K562 treated with DMSO at 1 percent for 24 hours (cell line): ENCODE measurements around the gene TMEM95. TPM values are rescaled to one million over a fixed set of nuclear protein-coding genes. Genes with fewer than 3 reads are reported as not detected.

Experiments
- total RNA-seq: library from RNA; unstranded; fragments of 300-600 nt; gene quantifications from 2 replicates; pipeline ENCODE4 v1.2.3, GENCODE V29; 2022; ENCODE audit warnings: low read depth; ENCODE audit not compliant: insufficient read depth

TMEM95 gene
- total RNA-seq = not detected in 2 replicates

DNA sequence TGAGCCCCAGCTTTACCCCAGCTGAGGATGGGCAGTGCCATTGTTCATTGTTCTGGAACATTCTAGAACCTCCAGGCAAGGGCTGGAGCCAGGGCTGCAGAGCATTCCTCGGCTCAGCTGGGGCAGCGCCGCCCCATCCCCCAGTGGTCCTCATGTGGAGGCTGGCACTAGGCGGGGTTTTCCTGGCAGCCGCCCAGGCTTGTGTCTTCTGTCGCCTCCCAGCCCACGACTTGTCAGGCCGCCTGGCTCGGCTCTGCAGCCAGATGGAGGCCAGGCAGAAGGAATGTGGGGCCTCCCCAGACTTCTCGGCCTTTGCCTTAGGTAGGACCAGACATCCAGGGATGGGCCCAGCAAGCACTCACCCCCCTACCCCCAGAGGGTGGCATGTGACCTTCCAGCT is at the start of gene TMEM95:
Gene TMEM95, plus strand, starts transcription at position 104 of the 400 bp plus-strand sequence. Its CDS starts 49 bp downstream, at position 153.

GRCh38 chr17:7306911-7307685 is 47.9 kb upstream of the TMEM95 start, which contains the start of gene EIF5A:
TSS of gene EIF5A (plus strand) at chr17:7307628. CDS start at chr17:7309636, 2,008 bp downstream.

DNA sequence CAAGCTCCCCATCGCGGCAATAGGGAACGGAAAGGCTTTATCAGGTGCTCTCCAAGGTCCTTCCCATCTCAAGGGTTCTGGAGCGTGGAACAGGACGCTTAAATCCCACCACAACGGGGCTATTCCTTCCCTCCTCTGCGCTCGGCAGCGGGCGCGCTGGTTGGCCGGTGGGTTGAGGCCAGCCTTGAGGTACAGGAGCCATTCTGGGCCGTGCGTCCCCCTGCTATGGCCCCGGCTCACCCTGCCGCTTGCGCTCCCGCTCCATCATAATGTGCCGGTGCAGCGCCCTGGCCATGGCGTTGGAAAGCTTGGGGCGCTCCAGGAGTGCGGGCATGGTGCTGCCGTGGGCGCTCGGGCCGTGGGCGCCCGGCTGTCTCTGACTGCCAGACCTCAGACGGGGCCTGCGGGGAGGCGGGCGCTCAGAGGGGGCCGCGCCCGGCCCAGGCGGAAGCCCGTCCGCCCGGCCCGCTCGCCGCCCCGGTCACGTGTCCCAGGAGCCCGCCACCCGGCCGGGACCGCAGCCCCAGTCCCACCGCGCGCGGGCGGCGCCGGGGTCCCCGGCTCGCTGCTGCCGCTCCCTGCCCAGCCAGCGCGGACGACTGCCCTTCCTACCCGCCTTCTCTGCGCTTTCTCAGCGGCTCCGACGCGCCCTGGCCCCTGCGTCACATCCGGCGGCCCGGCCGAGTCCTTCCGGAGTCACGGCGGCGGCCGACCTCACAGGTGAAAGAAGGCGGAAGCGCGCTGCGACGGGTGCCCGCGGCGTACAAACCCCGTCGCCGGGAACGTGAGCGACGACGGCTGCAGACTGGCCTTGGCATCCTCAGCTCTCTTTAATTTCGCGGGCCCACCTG is 40.0 kb upstream of the TMEM95 start, which contains the start of gene GPS2:
Gene GPS2, minus strand, starts transcription at position 642 of the 851 bp plus-strand sequence. Its CDS starts 308 bp downstream, at position 334.

GRCh38 chr17:7328840-7329373 is 26.0 kb upstream of the TMEM95 start, which contains the start of gene NEURL4:
TSS of gene NEURL4 (minus strand) at chr17:7329335. CDS start at chr17:7329312, 23 bp downstream.

GRCh38 chr17:7336240-7337175 is 18.4 kb upstream of the TMEM95 start, which contains the start of gene ACAP1:
TSS of gene ACAP1 (plus strand) at chr17:7336529. CDS start at chr17:7336735, 206 bp downstream.

DNA sequence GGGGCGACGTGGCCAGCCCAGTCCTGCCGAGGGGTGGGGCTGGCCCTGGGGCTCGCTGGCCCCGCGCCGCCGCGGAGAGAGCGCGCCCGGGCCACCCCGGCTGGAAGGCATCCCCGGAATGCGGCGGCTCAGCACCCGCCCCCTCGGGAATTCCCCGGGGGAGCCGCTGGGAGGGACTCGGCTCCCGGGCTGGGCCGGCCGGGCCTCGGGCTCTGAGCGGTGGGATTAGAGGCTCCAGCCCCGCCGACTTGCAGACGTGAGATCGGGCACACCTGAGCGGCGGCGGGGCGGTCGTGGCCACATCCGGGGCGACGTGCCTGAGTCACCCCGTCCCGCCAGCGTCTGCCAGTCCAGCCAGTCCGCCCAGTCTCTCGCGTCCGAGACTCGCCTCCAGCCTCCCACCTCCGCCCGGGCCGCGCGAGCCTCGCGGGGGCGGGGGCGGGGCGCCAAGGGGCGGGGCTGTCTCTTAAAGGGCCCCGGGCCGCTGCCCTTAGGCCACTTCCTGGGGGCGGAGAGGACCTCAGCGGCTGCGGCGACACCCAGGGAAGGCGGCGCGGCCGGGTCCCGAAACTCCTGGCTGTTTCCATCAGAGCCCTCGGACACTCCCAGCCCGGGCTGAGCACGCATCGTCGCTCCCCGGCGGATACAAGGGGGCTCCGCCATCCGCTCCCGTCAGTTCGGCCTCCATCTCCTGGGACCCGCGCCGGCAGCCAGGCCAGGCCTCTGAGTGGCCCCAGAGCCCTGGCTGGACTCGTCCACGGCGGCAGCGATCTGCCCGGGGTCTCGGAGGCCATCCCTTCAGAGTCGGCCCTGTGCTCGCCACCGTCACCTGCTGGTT is 3.1 kb upstream of the TMEM95 start, which contains the start of gene KCTD11:
Gene KCTD11, plus strand, starts transcription at position 498 of the 838 bp plus-strand sequence.

GRCh38 chr17:7380855-7381683 is 26.1 kb downstream of the TMEM95 start, which contains the start of gene TNK1:
TSS of gene TNK1 (plus strand) at chr17:7381089. CDS start at chr17:7382927, 1,838 bp downstream.

GRCh38 chr17:7394452-7395191 is 39.7 kb downstream of the TMEM95 start, which contains the start of gene PLSCR3:
TSS of gene PLSCR3 (minus strand) at chr17:7394525. CDS start at chr17:7394110, 415 bp downstream.

DNA sequence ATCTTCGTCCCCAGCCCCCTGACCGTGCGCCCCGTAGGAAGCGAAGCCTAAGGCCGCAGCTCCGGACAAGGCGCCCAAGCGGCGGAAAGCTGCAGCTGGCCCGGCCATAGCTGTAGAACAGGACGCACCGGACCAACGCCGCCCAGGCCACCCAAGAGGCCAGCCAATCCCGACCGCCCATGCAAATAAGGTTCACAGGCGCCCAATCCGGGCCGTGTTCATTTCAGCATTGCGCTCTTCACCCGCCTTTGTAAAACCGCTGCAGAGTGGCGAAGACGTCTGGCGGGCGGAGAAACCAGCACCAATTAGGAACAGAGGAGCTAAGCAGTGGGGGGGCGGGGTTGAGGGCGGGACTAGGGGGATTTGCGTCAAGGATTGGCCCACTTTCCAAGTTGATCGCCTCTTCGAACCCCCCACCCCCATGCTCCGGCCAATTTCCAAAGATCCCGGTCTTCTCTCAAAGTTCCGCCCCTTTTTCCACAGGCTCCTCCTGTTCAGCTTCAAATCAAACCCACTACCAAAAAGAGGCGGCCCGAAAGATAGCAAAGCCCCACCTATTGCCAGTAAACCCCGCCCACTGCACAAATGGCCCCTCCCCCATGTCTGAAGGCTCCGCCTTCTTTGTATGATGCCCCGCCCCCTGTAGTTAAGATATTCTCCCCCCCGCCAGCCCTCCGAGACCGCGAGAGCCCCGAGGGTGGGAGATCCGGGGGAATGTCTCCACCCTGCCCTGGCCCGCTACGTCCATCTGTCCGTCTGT is 49.2 kb downstream of the TMEM95 start, which contains the start of gene TMEM256:
Gene TMEM256, minus strand, starts transcription at position 121 of the 760 bp plus-strand sequence. Its CDS starts 13 bp downstream, at position 108.

Other genes with a start within 250 kb of the TMEM95 start
- gene ASGR2, start 240.3 kb upstream of the TMEM95 start, total RNA-seq = not detected in 2 replicates
- 1.4 and 2.5 TPM in 2 replicates for gene ASGR1, start 175.8 kb upstream of the TMEM95 start, total RNA-seq
- gene DLG4, start 135.3 kb upstream of the TMEM95 start, total RNA-seq = 3.2 and 3.6 TPM in 2 replicates
- gene ACADVL, start 135.2 kb upstream of the TMEM95 start, total RNA-seq = 252 and 266 TPM in 2 replicates
- 55.4 and 59.5 TPM in 2 replicates for gene DVL2, start 120.6 kb upstream of the TMEM95 start, total RNA-seq
- 26.9 and 30.4 TPM in 2 replicates for gene PHF23, start 115.7 kb upstream of the TMEM95 start, total RNA-seq
- gene GABARAP, start 112.7 kb upstream of the TMEM95 start, total RNA-seq = 267 and 288 TPM in 2 replicates
- 70.4 and 74.9 TPM in 2 replicates for gene CTDNEP1, start 103.4 kb upstream of the TMEM95 start, total RNA-seq
- gene ELP5, start 102.9 kb upstream of the TMEM95 start, total RNA-seq = 54.3 and 56.3 TPM in 2 replicates
- 19.6 and 20.2 TPM in 2 replicates for gene CLDN7, start 92.7 kb upstream of the TMEM95 start, total RNA-seq
- gene SLC2A4, start 73.4 kb upstream of the TMEM95 start, total RNA-seq = 0.39 and 0.63 TPM in 2 replicates
- not detected in 2 replicates for gene YBX2, start 60.5 kb upstream of the TMEM95 start, total RNA-seq
- 333 and 343 TPM in 2 replicates for gene EIF5A, start 47.5 kb upstream of the TMEM95 start, total RNA-seq
- gene GPS2, start 39.8 kb upstream of the TMEM95 start, total RNA-seq = 64.3 and 71.2 TPM in 2 replicates
- 15.7 and 18.8 TPM in 2 replicates for gene NEURL4, start 25.8 kb upstream of the TMEM95 start, total RNA-seq
- 2.6 and 6.1 TPM in 2 replicates for gene ACAP1, start 18.6 kb upstream of the TMEM95 start, total RNA-seq
- 7.3 and 8.6 TPM in 2 replicates for gene KCTD11, start 3.0 kb upstream of the TMEM95 start, total RNA-seq
- gene TNK1, start 25.9 kb downstream of the TMEM95 start, total RNA-seq = 7.3 and 8.8 TPM in 2 replicates
- gene PLSCR3, start 39.4 kb downstream of the TMEM95 start, total RNA-seq = 11.9 and 13.9 TPM in 2 replicates
- gene TMEM256, start 48.9 kb downstream of the TMEM95 start, total RNA-seq = 67.8 and 69.3 TPM in 2 replicates
- gene NLGN2, start 52.7 kb downstream of the TMEM95 start, total RNA-seq = 14.2 and 14.9 TPM in 2 replicates
- gene SPEM1, start 65.2 kb downstream of the TMEM95 start, total RNA-seq = not detected in 2 replicates
- not detected in 2 replicates for gene SPEM2, start 70.5 kb downstream of the TMEM95 start, total RNA-seq
- not detected in 2 replicates for gene SPEM3, start 73.7 kb downstream of the TMEM95 start, total RNA-seq
- gene TMEM102, start 80.3 kb downstream of the TMEM95 start, total RNA-seq = 14.7 and 16.9 TPM in 2 replicates
- 6.3 and 7.5 TPM in 2 replicates for gene FGF11, start 84.4 kb downstream of the TMEM95 start, total RNA-seq
- 12.6 and 14.0 TPM in 2 replicates for gene CHRNB1, start 89.9 kb downstream of the TMEM95 start, total RNA-seq
- 5.5 and 5.6 TPM in 2 replicates for gene ZBTB4, start 124.5 kb downstream of the TMEM95 start, total RNA-seq
- not detected in 2 replicates for gene SLC35G6, start 126.3 kb downstream of the TMEM95 start, total RNA-seq
- gene POLR2A, start 129.2 kb downstream of the TMEM95 start, total RNA-seq = 81.8 and 97.0 TPM in 2 replicates
- gene TNFSF12, start 193.9 kb downstream of the TMEM95 start, total RNA-seq = 0.58 and 1.4 TPM in 2 replicates
- 1.5 and 2.0 TPM in 2 replicates for gene TNFSF13, start 203.6 kb downstream of the TMEM95 start, total RNA-seq
- 42.9 and 47.5 TPM in 2 replicates for gene SENP3, start 206.8 kb downstream of the TMEM95 start, total RNA-seq
- gene CD68, start 224.5 kb downstream of the TMEM95 start, total RNA-seq = 31.3 and 38.5 TPM in 2 replicates
- 81.0 and 84.2 TPM in 2 replicates for gene MPDU1, start 228.7 kb downstream of the TMEM95 start, total RNA-seq
- 3.9 and 4.4 TPM in 2 replicates for gene SOX15, start 234.9 kb downstream of the TMEM95 start, total RNA-seq